ENCODE data around the gene SS18. TPM values are rescaled to one million over a fixed set of nuclear protein-coding genes. Genes with fewer than 3 reads are reported as not detected.
A peak's percentile ranks its signal among the peaks of the same experiment; 100 is the strongest.

SS18 gene
- total RNA-seq, 1 experiment from 2014 or later: 98.7 TPM

GRCh38 chr18:26056291-26056690 is 34.1 kb downstream of the SS18 start:
- Histone ChIP-seq H3K27me3 (ENCODE audit: low read length) (no peaks in the 10 kb centered on the region), H4K20me1 (ENCODE audit: low read length) (no peaks in the 10 kb centered on the region), H3K9me3 (ENCODE audit: low read length) (no peaks in the 10 kb centered on the region), H2AFZ (ENCODE audit: low read length) (no peak overlapping the region), H3K79me2 (ENCODE audit: low read length) (0 out of 2 replicates have a peak, but pooled peaks cover 7% of the 10 kb centered on the region), H3F3A (ENCODE audit: low read length, unreplicated experiment) (no peaks in the 10 kb centered on the region), H3K4me1 (ENCODE audit: insufficient read depth, low read length) (no peaks in the 10 kb centered on the region), H3K36me3 (ENCODE audit: low read depth, low read length) (peaks cover 37% of the 10 kb centered on the region), H3K9me2 (replicated peaks; ENCODE audit: low read length) (no peaks in the 10 kb centered on the region), H3K9ac (ENCODE audit: low read length) (no peak overlapping the region), H3K4me2 (ENCODE audit: low read length) (no peak overlapping the region), H3K4me3 (ENCODE audit: low read length) (no peak overlapping the region), H3K27ac (ENCODE audit: low read length) (no peak overlapping the region)
- ATAC-seq (no peak), DNase-seq (no peak)
- intact Hi-C loops (cut with micrococcal nuclease): no loop called here
- BruUV-seq (replicated peaks): no TSS peak
- ChIA-PET POLR2A (ENCODE audit: unreplicated experiment) (no interaction called here), CTCF (no interaction called here)
- no peak for TF ChIP-seq EZH2phosphoT487 (IDR thresholded peaks at IDR 0.05; ENCODE audit: borderline replicate concordance, low read length)
- TF ChIP-seq CTCF (conservative IDR thresholded peaks at IDR 0.05; ENCODE audit: low read depth, low read length): no peak
- no peak for TF ChIP-seq EZH2 (IDR thresholded peaks at IDR 0.05; ENCODE audit: low read length, unreplicated experiment)

GRCh38 chr18:26052505-26052904 is 37.9 kb downstream of the SS18 start:
- H3K79me2 ChIP-seq (ENCODE audit: low read length): no peaks in the 10 kb centered on the region

More at GRCh38 chr18:26052505-26052904, 37.9 kb downstream of the SS18 start:
- Histone ChIP-seq H3K36me3 (ENCODE audit: low read depth, low read length) (peaks cover 34% of the 10 kb centered on the region), H3F3A (ENCODE audit: low read length, unreplicated experiment) (no peaks in the 10 kb centered on the region), H3K27ac (ENCODE audit: low read length) (no peak overlapping the region), H3K4me1 (ENCODE audit: insufficient read depth, low read length) (no peaks in the 10 kb centered on the region), H3K9me2 (replicated peaks; ENCODE audit: low read length) (no peaks in the 10 kb centered on the region), H4K20me1 (ENCODE audit: low read length) (no peaks in the 10 kb centered on the region), H2AFZ (ENCODE audit: low read length) (no peak overlapping the region), H3K27me3 (ENCODE audit: low read length) (no peaks in the 10 kb centered on the region), H3K9ac (ENCODE audit: low read length) (no peak overlapping the region), H3K4me3 (ENCODE audit: low read length) (no peak overlapping the region), H3K9me3 (ENCODE audit: low read length) (no peaks in the 10 kb centered on the region), H3K4me2 (ENCODE audit: low read length) (no peak overlapping the region)
- no peak for TF ChIP-seq CTCF (conservative IDR thresholded peaks at IDR 0.05; ENCODE audit: low read depth, low read length)
- no peak for TF ChIP-seq EZH2 (IDR thresholded peaks at IDR 0.05; ENCODE audit: low read length, unreplicated experiment)
- TF ChIP-seq EZH2phosphoT487 (IDR thresholded peaks at IDR 0.05; ENCODE audit: borderline replicate concordance, low read length): no peak
- CTCF ChIA-PET: no interaction called here
- DNase-seq (no peak), ATAC-seq (peak; percentile 20; the same call in 1 of the 2 replicates)
- no TSS peak for BruUV-seq (replicated peaks)
- intact Hi-C loops (cut with micrococcal nuclease): no loop called here
- POLR2A ChIA-PET (ENCODE audit: unreplicated experiment): interaction anchor here (0.6 kb wide), 1 partner anchor 34 kb away, joined by 3 read pairs; no protein-coding TSS in a partner anchor
